Mesothelial cell of epicardium (in vitro differentiated cells): ENCODE data around the gene EIF3D. TPM values are rescaled to one million over a fixed set of nuclear protein-coding genes. Genes with fewer than 3 reads are reported as not detected.

Experiments
- DNase-seq, 2 experiments: peaks; one replicate each; pipeline ENCODE4 v3.0.0; 2021; ENCODE audit warnings: low spot score in 2 of 2; ENCODE audit not compliant: unreplicated experiment in 2 of 2
- H3K27ac Mint-ChIP-seq: 2 replicates; pipeline ENCODE4 v1.8.0; 2021; ENCODE audit warnings: mixed read lengths
- H3K27me3 Mint-ChIP-seq: 2 replicates; pipeline ENCODE4 v1.8.0; 2021; ENCODE audit warnings: low read depth, mixed read lengths
- H3K36me3 Mint-ChIP-seq: 2 replicates; pipeline ENCODE4 v1.8.0; 2021; ENCODE audit warnings: mixed read lengths
- H3K4me1 Mint-ChIP-seq: 2 replicates; pipeline ENCODE4 v1.8.0; 2021; ENCODE audit warnings: mixed read lengths
- H3K4me3 Mint-ChIP-seq: 2 replicates; pipeline ENCODE4 v1.8.0; 2021; ENCODE audit warnings: mild to moderate bottlenecking, moderate library complexity, mixed read lengths
- H3K9me3 Mint-ChIP-seq: 2 replicates; pipeline ENCODE4 v1.8.0; 2021; ENCODE audit warnings: mixed read lengths
- CTCF ChIP-seq: fragments of 200-600 bp; sonication (generic); IDR thresholded peaks from one replicate; pipeline ENCODE4 v1.5.0; 2021; ENCODE audit warnings: antibody characterized with exemption; ENCODE audit not compliant: unreplicated experiment
- total RNA-seq: library from RNA; stranded (reverse); gene quantifications from 3 replicates; pipeline ENCODE4 v1.2.1, GENCODE V29; 2021

EIF3D gene
- total RNA-seq, 1 donor from 2014 or later: 194 TPM

- no peaks in the 10 kb centered on the region for H3K9me3 Mint-ChIP-seq
- no peak for TF ChIP-seq CTCF
- no peaks in the 10 kb centered on the region for H3K27me3 Mint-ChIP-seq
- peak overlapping the region; percentile 93 for H3K27ac Mint-ChIP-seq
- H3K36me3 Mint-ChIP-seq: no peaks in the 10 kb centered on the region
- DNase-seq: no peak
- H3K4me3 Mint-ChIP-seq: no peak overlapping the region
- peaks cover 21% of the 10 kb centered on the region for H3K4me1 Mint-ChIP-seq
Observed at GRCh38 chr22:36465232-36466021, 63.5 kb downstream of the EIF3D start.

- TF ChIP-seq CTCF: no peak
- DNase-seq: no peak
- peak overlapping the region; percentile 25 for H3K27ac Mint-ChIP-seq
- H3K4me1 Mint-ChIP-seq: peaks cover 17% of the 10 kb centered on the region
- no peaks in the 10 kb centered on the region for H3K27me3 Mint-ChIP-seq
- H3K4me3 Mint-ChIP-seq: no peak overlapping the region
- no peaks in the 10 kb centered on the region for H3K36me3 Mint-ChIP-seq
- no peaks in the 10 kb centered on the region for H3K9me3 Mint-ChIP-seq
Observed at GRCh38 chr22:36464715-36465231, 64.2 kb downstream of the EIF3D start.

GRCh38 chr22:36463783-36464184 lies 65.2 kb downstream of the EIF3D start:
- no peak for DNase-seq
- H3K27me3 Mint-ChIP-seq: no peaks in the 10 kb centered on the region
- no peak overlapping the region for H3K4me3 Mint-ChIP-seq
- H3K36me3 Mint-ChIP-seq: no peaks in the 10 kb centered on the region
- no peaks in the 10 kb centered on the region for H3K9me3 Mint-ChIP-seq
- no peak for TF ChIP-seq CTCF
- H3K4me1 Mint-ChIP-seq: peaks cover 24% of the 10 kb centered on the region
- H3K27ac Mint-ChIP-seq: no peak overlapping the region

GRCh38 chr22:36461665-36462649 lies 67.0 kb downstream of the EIF3D start:
- DNase-seq: peak in 1 of 2 experiments; percentile 63
- Mint-ChIP-seq H3K27me3 (no peaks in the 10 kb centered on the region), H3K27ac (peak overlapping the region; percentile 99), H3K36me3 (no peaks in the 10 kb centered on the region), H3K4me3 (no peak overlapping the region), H3K4me1 (peaks cover 28% of the 10 kb centered on the region), H3K9me3 (no peaks in the 10 kb centered on the region)
- no peak for TF ChIP-seq CTCF

Other genes starting within 250 kb of the EIF3D start
- gene MYH9, start 141.2 kb downstream of the EIF3D start, total RNA-seq: 321 to 346 TPM (median 341 TPM) in 3 replicates
- 54.9 to 64.1 TPM (median 59.1 TPM) in 3 replicates for gene TXN2, start 47.5 kb downstream of the EIF3D start, total RNA-seq
- gene FOXRED2, start 22.1 kb downstream of the EIF3D start, total RNA-seq: 39.8 to 43.9 TPM (median 39.9 TPM) in 3 replicates
- not detected in 3 replicates for gene CACNG2, start 174.6 kb upstream of the EIF3D start, total RNA-seq
- 56.8 to 59.6 TPM (median 58.6 TPM) in 3 replicates for gene IFT27, start 247.0 kb upstream of the EIF3D start, total RNA-seq